ENCODE data around the gene OR2K2. TPM values are rescaled to one million over a fixed set of nuclear protein-coding genes. Genes with fewer than 3 reads are reported as not detected.

Gene OR2K2
- total RNA-seq, 1 experiment from 2014 or later = 0.26 TPM

GRCh38 chr9:111362526-111362925, 32.5 kb upstream of the OR2K2 start:
- H3K79me2 ChIP-seq (ENCODE audit: low read length) = no peaks in the 10 kb centered on the region
- no peaks in the 10 kb centered on the region for H3K9me3 ChIP-seq (ENCODE audit: low read length)
- H3K9ac ChIP-seq (ENCODE audit: low read length) = no peak overlapping the region
- no peaks in the 10 kb centered on the region for H3K27me3 ChIP-seq (ENCODE audit: low read length)
- no peaks in the 10 kb centered on the region for H3K9me2 ChIP-seq (replicated peaks; ENCODE audit: low read length)
- no peak overlapping the region for H3K4me3 ChIP-seq (ENCODE audit: low read length)
- no peak overlapping the region for H2AFZ ChIP-seq (ENCODE audit: low read length)
- TF ChIP-seq EZH2 (IDR thresholded peaks at IDR 0.05; ENCODE audit: low read length, unreplicated experiment) = no peak
- TF ChIP-seq EZH2phosphoT487 (IDR thresholded peaks at IDR 0.05; ENCODE audit: borderline replicate concordance, low read length) = no peak
- TF ChIP-seq CTCF (conservative IDR thresholded peaks at IDR 0.05; ENCODE audit: low read depth, low read length) = no peak
- ChIA-PET POLR2A (ENCODE audit: unreplicated experiment) (no interaction called here), CTCF (no interaction called here)
- intact Hi-C loops (cut with micrococcal nuclease) = no loop called here
- peaks cover 30% of the 10 kb centered on the region for H3K36me3 ChIP-seq (ENCODE audit: low read depth, low read length)
- H3F3A ChIP-seq (ENCODE audit: low read length, unreplicated experiment) = no peaks in the 10 kb centered on the region
- ATAC-seq (no peak), DNase-seq (no peak)
- peaks cover 1% of the 10 kb centered on the region; the same call in 1 of the 2 replicates for H3K4me1 ChIP-seq (ENCODE audit: insufficient read depth, low read length)
- no TSS peak for BruUV-seq (replicated peaks)
- H3K27ac ChIP-seq (ENCODE audit: low read length) = no peak overlapping the region
- no peaks in the 10 kb centered on the region for H4K20me1 ChIP-seq (ENCODE audit: low read length)
- H3K4me2 ChIP-seq (ENCODE audit: low read length) = no peak overlapping the region

GRCh38 chr9:111360881-111361280, 30.9 kb upstream of the OR2K2 start:
- no peak overlapping the region for H3K4me3 ChIP-seq (ENCODE audit: low read length)
- ATAC-seq = no peak
- H3K36me3 ChIP-seq (ENCODE audit: low read depth, low read length) = peaks cover 23% of the 10 kb centered on the region
- CTCF ChIA-PET = no interaction called here
- DNase-seq = no peak
- H3K9me2 ChIP-seq (replicated peaks; ENCODE audit: low read length) = no peaks in the 10 kb centered on the region
- no peak overlapping the region for H2AFZ ChIP-seq (ENCODE audit: low read length)
- no peak overlapping the region for H3K9ac ChIP-seq (ENCODE audit: low read length)
- H3K9me3 ChIP-seq (ENCODE audit: low read length) = no peaks in the 10 kb centered on the region
- POLR2A ChIA-PET (ENCODE audit: unreplicated experiment) = no interaction called here
- H3K4me1 ChIP-seq (ENCODE audit: insufficient read depth, low read length) = peaks cover 17% of the 10 kb centered on the region
- no peaks in the 10 kb centered on the region for H3K79me2 ChIP-seq (ENCODE audit: low read length)
- no peaks in the 10 kb centered on the region for H3F3A ChIP-seq (ENCODE audit: low read length, unreplicated experiment)
- intact Hi-C loops (cut with micrococcal nuclease) = no loop called here
- no TSS peak for BruUV-seq (replicated peaks)
- H3K27ac ChIP-seq (ENCODE audit: low read length) = no peak overlapping the region
- no peaks in the 10 kb centered on the region for H3K27me3 ChIP-seq (ENCODE audit: low read length)
- TF ChIP-seq EZH2 (IDR thresholded peaks at IDR 0.05; ENCODE audit: low read length, unreplicated experiment) (no peak), EZH2phosphoT487 (IDR thresholded peaks at IDR 0.05; ENCODE audit: borderline replicate concordance, low read length) (no peak), CTCF (conservative IDR thresholded peaks at IDR 0.05; ENCODE audit: low read depth, low read length) (no peak)
- no peaks in the 10 kb centered on the region for H4K20me1 ChIP-seq (ENCODE audit: low read length)
- H3K4me2 ChIP-seq (ENCODE audit: low read length) = no peak overlapping the region

- peak overlapping the region; percentile 18; the same call in 1 of the 2 replicates for H3K4me3 ChIP-seq (ENCODE audit: low read length)
- H3K9me2 ChIP-seq (replicated peaks; ENCODE audit: low read length) = no peaks in the 10 kb centered on the region
- intact Hi-C loops (cut with micrococcal nuclease) = no loop called here
- TSS peak; percentile 9 for BruUV-seq (replicated peaks)
- peak; percentile 86 for ATAC-seq
- no peaks in the 10 kb centered on the region for H3K27me3 ChIP-seq (ENCODE audit: low read length)
- DNase-seq = peak; percentile 80
- ChIA-PET CTCF (no interaction called here), POLR2A (ENCODE audit: unreplicated experiment) (interaction anchor here (0.6 kb wide), 1 partner anchor 249 kb away, joined by 10 read pairs; no protein-coding TSS in a partner anchor)
- H3K9ac ChIP-seq (ENCODE audit: low read length) = 0 out of 2 replicates have a peak overlapping the region, but pooled peaks have one; percentile 13
- H4K20me1 ChIP-seq (ENCODE audit: low read length) = no peaks in the 10 kb centered on the region
- H3K79me2 ChIP-seq (ENCODE audit: low read length) = no peaks in the 10 kb centered on the region
- H3K36me3 ChIP-seq (ENCODE audit: low read depth, low read length) = peaks cover 5% of the 10 kb centered on the region; the same call in 1 of the 2 replicates
- no peaks in the 10 kb centered on the region for H3F3A ChIP-seq (ENCODE audit: low read length, unreplicated experiment)
- peak overlapping the region; percentile 69 for H3K27ac ChIP-seq (ENCODE audit: low read length)
- H3K4me1 ChIP-seq (ENCODE audit: insufficient read depth, low read length) = peaks cover 20% of the 10 kb centered on the region
- TF ChIP-seq CTCF (conservative IDR thresholded peaks at IDR 0.05; ENCODE audit: low read depth, low read length) (no peak), EZH2 (IDR thresholded peaks at IDR 0.05; ENCODE audit: low read length, unreplicated experiment) (no peak), EZH2phosphoT487 (IDR thresholded peaks at IDR 0.05; ENCODE audit: borderline replicate concordance, low read length) (no peak)
- H3K9me3 ChIP-seq (ENCODE audit: low read length) = no peaks in the 10 kb centered on the region
- H3K4me2 ChIP-seq (ENCODE audit: low read length) = peak overlapping the region; percentile 73
- no peak overlapping the region for H2AFZ ChIP-seq (ENCODE audit: low read length)
Measured at GRCh38 chr9:111356481-111357244, 26.6 kb upstream of the OR2K2 start.
